Cardiac fibroblast (primary cell): ENCODE results near the gene TBC1D1.

Experiments used
- DNase-seq, 2 donors: peaks; one replicate each; pipeline versions ENCODE4 v3.0.0 to v3.0.0-alpha.2; 2010; ENCODE audit warnings: low read depth in 2 of 2
- H3K4me3 ChIP-seq, 2 donors: replicated peaks in 1 of 2; 1 replicate in 1 of 2; 2 replicates in 1 of 2; pipeline ENCODE4 v1.5.1; 2011; ENCODE audit warnings: low read depth in 2 of 2, low read length in 2 of 2, mild to moderate bottlenecking in 2 of 2, moderate library complexity in 1 of 2
- CTCF ChIP-seq: IDR thresholded peaks from one replicate; pipeline ENCODE4 v1.5.1; 2011; ENCODE audit warnings: low read depth, mild to moderate bottlenecking, low read length, inconsistent platforms

Gene TBC1D1

GRCh38 chr4:37895271-37895670, 4.4 kb downstream of the TBC1D1 start:
- DNase-seq = no peak
- no peak for TF ChIP-seq CTCF
- no peak overlapping the region for H3K4me3 ChIP-seq

GRCh38 chr4:37896206-37896860, 5.4 kb downstream of the TBC1D1 start:
- no peak overlapping the region for H3K4me3 ChIP-seq
- no peak for TF ChIP-seq CTCF
- DNase-seq = no peak

- H3K4me3 ChIP-seq = no peak overlapping the region
- DNase-seq = no peak
- no peak for TF ChIP-seq CTCF
Observed at GRCh38 chr4:37902212-37902611, 11.3 kb downstream of the TBC1D1 start.

GRCh38 chr4:37902738-37903693, 12.1 kb downstream of the TBC1D1 start:
- TF ChIP-seq CTCF = no peak
- DNase-seq = no peak
- H3K4me3 ChIP-seq = no peak overlapping the region

- H3K4me3 ChIP-seq = no peak overlapping the region
- no peak for TF ChIP-seq CTCF
- no peak for DNase-seq
Observed at GRCh38 chr4:37903901-37904300, 13.0 kb downstream of the TBC1D1 start.

GRCh38 chr4:37904824-37905223, 13.9 kb downstream of the TBC1D1 start:
- no peak for TF ChIP-seq CTCF
- no peak overlapping the region for H3K4me3 ChIP-seq
- DNase-seq = no peak
